SK-N-SH (cell line): Measurements from ENCODE around the gene C7. TPM values are rescaled to one million over a fixed set of nuclear protein-coding genes. Genes with fewer than 3 reads are reported as not detected.

Source experiments
- CTCF ChIA-PET: fragments of 300-600, 350-600 bp; formaldehyde crosslinking; extraction: SDS; loops from one replicate; lab custom pipeline; 2021; lab: Yijun Ruan, JAX
- POLR2A ChIA-PET: fragments of 350-600 bp; sonication (Branson Sonifier 250); formaldehyde crosslinking; extraction: SDS; loops from one replicate; lab custom pipeline; 2020; ENCODE audit warnings: antibody characterized with exemption, inconsistent platforms; lab: Yijun Ruan, JAX
- DNase-seq: peaks from one replicate; pipeline ENCODE4 v3.0.0; 2012
- H2AFZ ChIP-seq: fragments of 200-600 bp; sonication (generic); 2 replicates; pipeline ENCODE4 v1.8.1; 2016; ENCODE audit warnings: antibody characterized with exemption, mild to moderate bottlenecking, low read depth
- H3F3A ChIP-seq: fragments of 200-600 bp; sonication (generic); replicated peaks from 2 replicates; pipeline ENCODE3; 2016; ENCODE audit warnings: antibody characterized with exemption, mild to moderate bottlenecking; ENCODE audit not compliant: insufficient read depth
- H3K27ac ChIP-seq, 2 experiments: fragments of 200-500 bp in 1 of 2; fragments of 200-600 bp in 1 of 2; sonication (Bioruptor generic) in 1 of 2; sonication (generic), shearing (Covaris generic) in 1 of 2; 2 replicates each; pipeline versions ENCODE4 v1.5.1 to v1.6.1; 2014 to 2016; ENCODE audit warnings: low read depth in 2 of 2, inconsistent platforms in 1 of 2, low read length in 1 of 2, mild to moderate bottlenecking in 1 of 2, mixed read lengths in 1 of 2
- H3K27me3 ChIP-seq: fragments of 200-600 bp; sonication (generic), shearing (Covaris generic); 2 replicates; pipeline ENCODE4 v1.6.1; 2016; ENCODE audit warnings: mixed run types; ENCODE audit not compliant: insufficient read depth
- H3K36me3 ChIP-seq, 2 experiments: fragments of 200-500 bp in 1 of 2; fragments of 200-600 bp in 1 of 2; sonication (Bioruptor generic) in 1 of 2; sonication (generic) in 1 of 2; replicated peaks in 1 of 2; 2 replicates each; pipeline versions ENCODE3 to v1.5.1; 2014 to 2016; ENCODE audit warnings: low read length in 1 of 2, mild to moderate bottlenecking in 1 of 2; ENCODE audit not compliant: insufficient read depth in 2 of 2, control insufficient read depth in 1 of 2
- H3K4me1 ChIP-seq, 2 experiments: fragments of 200-500 bp in 1 of 2; fragments of 200-600 bp in 1 of 2; sonication (Bioruptor generic) in 1 of 2; sonication (generic), shearing (Covaris generic) in 1 of 2; 2 replicates each; pipeline versions ENCODE4 v1.5.1 to v1.6.1; 2014 to 2016; ENCODE audit warnings: low read depth in 1 of 2, low read length in 1 of 2, mixed run types in 1 of 2; ENCODE audit not compliant: insufficient read depth in 2 of 2, control insufficient read depth in 1 of 2
- H3K4me2 ChIP-seq: fragments of 200-600 bp; sonication (generic), shearing (Covaris generic); 2 replicates; pipeline ENCODE4 v1.6.1; 2017; ENCODE audit warnings: mixed run types
- H3K4me3 ChIP-seq, 2 experiments: fragments of 200-500 bp in 1 of 2; fragments of 200-600 bp in 1 of 2; sonication (Bioruptor generic) in 1 of 2; sonication (generic), shearing (Covaris generic) in 1 of 2; 2 replicates each; pipeline versions ENCODE4 v1.5.1 to v1.8.1; 2014 to 2016; ENCODE audit warnings: low read depth in 2 of 2, inconsistent platforms in 1 of 2, low read length in 1 of 2, mild to moderate bottlenecking in 1 of 2, mixed read lengths in 1 of 2, moderate library complexity in 1 of 2
- H3K79me2 ChIP-seq: fragments of 200-600 bp; sonication (generic); 2 replicates; pipeline ENCODE4 v1.8.1; 2017; ENCODE audit warnings: mild to moderate bottlenecking; ENCODE audit not compliant: insufficient read depth
- H3K9ac ChIP-seq: fragments of 200-600 bp; sonication (generic); 2 replicates; pipeline ENCODE4 v1.6.1; 2017; ENCODE audit warnings: mixed run types
- H3K9me2 ChIP-seq: fragments of 200-600 bp; sonication (generic); 2 replicates; pipeline ENCODE4 v1.6.1; 2017; ENCODE audit warnings: mixed run types
- H3K9me3 ChIP-seq: fragments of 200-600 bp; sonication (generic); 2 replicates; pipeline ENCODE4 v1.6.1; 2017; ENCODE audit warnings: mixed run types, mild to moderate bottlenecking, moderate library complexity
- H4K20me1 ChIP-seq: fragments of 200-600 bp; sonication (generic); 2 replicates; pipeline ENCODE4 v1.6.1; 2017; ENCODE audit warnings: mild to moderate bottlenecking, mixed run types; ENCODE audit not compliant: insufficient read depth
- EP300 ChIP-seq, 2 experiments: IDR thresholded peaks; 2 replicates each; pipeline versions ENCODE4 v1.4.0 to v1.6.1; 2012; ENCODE audit warnings: borderline replicate concordance in 1 of 2, low read depth in 1 of 2, low read length in 1 of 2
- FOXJ3 ChIP-seq: sonication (generic); formaldehyde crosslinking; IDR thresholded peaks from 2 replicates; pipeline ENCODE4 v1.5.1; 2020; ENCODE audit warnings: mild to moderate bottlenecking, missing genetic modification reagents
- GABPA ChIP-seq: IDR thresholded peaks from 2 replicates; pipeline ENCODE4 v1.4.0; 2012; ENCODE audit warnings: low read depth, mild to moderate bottlenecking
- MXI1 ChIP-seq: IDR thresholded peaks from 2 replicates; pipeline ENCODE4 v1.6.1; 2012; ENCODE audit warnings: mild to moderate bottlenecking, low read depth, low read length, improper control_type of control experiment
- NRF1 ChIP-seq: IDR thresholded peaks from 2 replicates; pipeline ENCODE4 v1.6.1; 2012; ENCODE audit warnings: low read depth, mild to moderate bottlenecking, low read length
- RAD21 ChIP-seq: IDR thresholded peaks from 2 replicates; pipeline ENCODE4 v1.6.1; 2012; ENCODE audit warnings: mild to moderate bottlenecking, low read length
- SMC3 ChIP-seq: IDR thresholded peaks from 2 replicates; pipeline ENCODE4 v1.6.1; 2012; ENCODE audit warnings: low read depth, low read length, improper control_type of control experiment
- TEAD4 ChIP-seq: IDR thresholded peaks from 2 replicates; pipeline ENCODE4 v1.4.0; 2012; ENCODE audit warnings: mild to moderate bottlenecking, borderline replicate concordance; ENCODE audit not compliant: insufficient read depth
- WGBS: methylation state at CpG from one replicate; pipeline ENCODE4 v1.1.6; 2017; ENCODE audit warnings: low lambda C conversion rate; 5-methylcytosine and 5-hydroxymethylcytosine counted together
- polyA plus RNA-seq, 3 experiments: library from polyadenylated mRNA; depleted of rRNA; stranded (reverse); fragments of >200 nt; gene quantifications; 2 replicates each; pipeline ENCODE4 v1.2.3, GENCODE V29; 2012
- TF ChIP-seq, protein P1 (sequence below): fragments of 200-600 bp; sonication (generic); IDR thresholded peaks from 2 replicates; pipeline ENCODE4 v1.6.1; 2017; ENCODE audit warnings: antibody characterized with exemption, mild to moderate bottlenecking, moderate library complexity
- TF ChIP-seq, protein P2 (sequence below): IDR thresholded peaks from 2 replicates; pipeline ENCODE4 v1.6.1; 2012; ENCODE audit warnings: mild to moderate bottlenecking, low read depth, low read length, moderate library complexity
- TF ChIP-seq, protein P3 (sequence below): fragments of 150-350 bp; IDR thresholded peaks from 2 replicates; pipeline ENCODE4 v1.6.1; 2017; ENCODE audit warnings: antibody characterized with exemption, low read length, low read depth, borderline replicate concordance
- TF ChIP-seq, protein P4 (sequence below): IDR thresholded peaks from 2 replicates; pipeline ENCODE4 v1.4.0; 2012; ENCODE audit warnings: low read depth, borderline replicate concordance
- TF ChIP-seq, protein P5 (sequence below): IDR thresholded peaks from 2 replicates; pipeline ENCODE4 v1.4.0; 2012; ENCODE audit warnings: low read depth, borderline replicate concordance

The C7 gene
- polyA plus RNA-seq, 1 of the 3 experiments (the other 2 are of a cell fraction), result 11.1 TPM

DNA sequence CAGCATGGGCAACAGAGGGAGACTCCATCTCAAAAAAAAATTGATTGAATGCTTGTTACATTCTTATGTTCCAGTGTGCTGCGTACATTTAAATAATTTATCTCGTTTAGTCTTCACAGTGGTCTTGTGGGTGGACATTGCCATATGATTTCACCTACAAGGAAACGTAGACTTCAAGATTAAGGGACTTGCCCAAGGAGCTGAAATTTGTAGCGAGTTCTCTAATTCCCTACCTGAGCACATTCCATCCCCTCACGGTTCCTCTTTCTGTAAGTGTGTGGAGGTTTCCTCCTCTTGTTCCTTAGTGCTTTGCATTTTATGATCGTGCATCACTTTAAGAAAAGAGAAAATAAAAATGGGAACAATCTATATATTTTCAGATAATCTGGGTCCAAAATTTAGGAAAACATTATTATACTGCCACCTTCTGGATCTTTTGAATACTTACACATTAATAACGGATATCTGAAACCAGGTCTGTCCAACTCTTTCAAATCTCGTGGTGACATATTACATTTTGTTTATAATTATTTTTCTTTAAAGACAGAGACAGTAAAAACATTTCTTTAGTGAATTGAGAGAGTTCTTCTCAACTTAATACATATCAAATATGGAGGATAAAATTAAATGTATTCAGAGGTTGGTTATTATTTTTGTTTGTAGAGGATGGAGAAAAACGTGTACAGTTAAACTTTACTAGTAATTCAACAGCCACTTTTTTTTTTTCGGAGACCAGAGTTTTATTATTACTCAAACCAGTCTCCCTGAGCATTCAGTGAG, 29.9 kb upstream of the C7 start:
- no peaks in the 10 kb centered on the region for H3K79me2 ChIP-seq
- ChIA-PET POLR2A (no interaction called here), CTCF (interaction anchor here (0.6 to 1.9 kb wide), 12 partner anchors 9 to 1165 kb away, joined by 3 to 11 read pairs (median 4); partner anchors contain the start of gene CARD6)
- 0 out of 2 replicates have a peak, but pooled peaks cover 5% of the 10 kb centered on the region for H3K9me3 ChIP-seq
- H4K20me1 ChIP-seq, result no peaks in the 10 kb centered on the region
- peak overlapping the region; percentile 55; the same call in 1 of the 2 replicates for H2AFZ ChIP-seq
- H3K4me2 ChIP-seq, result no peak overlapping the region
- 36% methylated on average over 10 of the region's 10 CpGs for WGBS
- peak; percentile 41 for DNase-seq
- no peaks in the 10 kb centered on the region for H3K27me3 ChIP-seq
- TF ChIP-seq NRF1, result no peak
- 0 out of 2 replicates have a peak, but pooled peaks have one; percentile 26 for TF ChIP-seq SMC3
- TF ChIP-seq EP300 (IDR thresholded peaks at IDR 0.05; ENCODE audit: borderline replicate concordance in 1 of 2, low read depth in 1 of 2, low read length in 1 of 2), result no peak
- peak; percentile 68 for TF ChIP-seq RAD21
- TF ChIP-seq, protein P1, sequence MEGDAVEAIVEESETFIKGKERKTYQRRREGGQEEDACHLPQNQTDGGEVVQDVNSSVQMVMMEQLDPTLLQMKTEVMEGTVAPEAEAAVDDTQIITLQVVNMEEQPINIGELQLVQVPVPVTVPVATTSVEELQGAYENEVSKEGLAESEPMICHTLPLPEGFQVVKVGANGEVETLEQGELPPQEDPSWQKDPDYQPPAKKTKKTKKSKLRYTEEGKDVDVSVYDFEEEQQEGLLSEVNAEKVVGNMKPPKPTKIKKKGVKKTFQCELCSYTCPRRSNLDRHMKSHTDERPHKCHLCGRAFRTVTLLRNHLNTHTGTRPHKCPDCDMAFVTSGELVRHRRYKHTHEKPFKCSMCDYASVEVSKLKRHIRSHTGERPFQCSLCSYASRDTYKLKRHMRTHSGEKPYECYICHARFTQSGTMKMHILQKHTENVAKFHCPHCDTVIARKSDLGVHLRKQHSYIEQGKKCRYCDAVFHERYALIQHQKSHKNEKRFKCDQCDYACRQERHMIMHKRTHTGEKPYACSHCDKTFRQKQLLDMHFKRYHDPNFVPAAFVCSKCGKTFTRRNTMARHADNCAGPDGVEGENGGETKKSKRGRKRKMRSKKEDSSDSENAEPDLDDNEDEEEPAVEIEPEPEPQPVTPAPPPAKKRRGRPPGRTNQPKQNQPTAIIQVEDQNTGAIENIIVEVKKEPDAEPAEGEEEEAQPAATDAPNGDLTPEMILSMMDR, result peak; percentile 72
- H3F3A ChIP-seq, result peaks cover 7% of the 10 kb centered on the region
- no peaks in the 10 kb centered on the region for H3K4me1 ChIP-seq
- H3K9ac ChIP-seq, result no peak overlapping the region
- H3K36me3 ChIP-seq, result no peaks in the 10 kb centered on the region
- peak overlapping the region in 1 of 2 experiments; percentile 35; a peak in 1 of 4 replicates for H3K4me3 ChIP-seq
- no peaks in the 10 kb centered on the region for H3K9me2 ChIP-seq
- no peak overlapping the region for H3K27ac ChIP-seq

DNA sequence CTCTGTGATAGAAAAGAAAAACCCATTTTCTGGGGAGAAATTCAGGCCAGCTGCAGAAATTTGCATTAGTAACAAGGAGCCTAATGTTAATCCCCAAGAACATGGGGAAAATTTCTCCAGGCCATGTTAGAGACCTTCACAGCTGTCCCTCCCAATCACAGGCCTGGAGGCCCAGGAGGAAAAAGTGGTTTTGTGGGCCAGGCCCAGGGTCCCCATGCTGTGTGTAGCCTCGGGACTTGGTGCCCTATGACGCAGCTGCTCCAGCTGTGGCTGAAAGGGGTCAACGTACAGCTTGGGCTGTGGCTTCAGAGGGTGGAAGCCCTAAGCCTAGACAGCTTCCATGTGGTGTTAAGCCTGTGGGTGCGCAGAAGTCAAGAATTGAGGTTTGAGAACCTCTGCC, 27.0 kb upstream of the C7 start:
- no peak overlapping the region for H3K4me2 ChIP-seq
- POLR2A ChIA-PET, result no interaction called here
- TF ChIP-seq, protein P2, sequence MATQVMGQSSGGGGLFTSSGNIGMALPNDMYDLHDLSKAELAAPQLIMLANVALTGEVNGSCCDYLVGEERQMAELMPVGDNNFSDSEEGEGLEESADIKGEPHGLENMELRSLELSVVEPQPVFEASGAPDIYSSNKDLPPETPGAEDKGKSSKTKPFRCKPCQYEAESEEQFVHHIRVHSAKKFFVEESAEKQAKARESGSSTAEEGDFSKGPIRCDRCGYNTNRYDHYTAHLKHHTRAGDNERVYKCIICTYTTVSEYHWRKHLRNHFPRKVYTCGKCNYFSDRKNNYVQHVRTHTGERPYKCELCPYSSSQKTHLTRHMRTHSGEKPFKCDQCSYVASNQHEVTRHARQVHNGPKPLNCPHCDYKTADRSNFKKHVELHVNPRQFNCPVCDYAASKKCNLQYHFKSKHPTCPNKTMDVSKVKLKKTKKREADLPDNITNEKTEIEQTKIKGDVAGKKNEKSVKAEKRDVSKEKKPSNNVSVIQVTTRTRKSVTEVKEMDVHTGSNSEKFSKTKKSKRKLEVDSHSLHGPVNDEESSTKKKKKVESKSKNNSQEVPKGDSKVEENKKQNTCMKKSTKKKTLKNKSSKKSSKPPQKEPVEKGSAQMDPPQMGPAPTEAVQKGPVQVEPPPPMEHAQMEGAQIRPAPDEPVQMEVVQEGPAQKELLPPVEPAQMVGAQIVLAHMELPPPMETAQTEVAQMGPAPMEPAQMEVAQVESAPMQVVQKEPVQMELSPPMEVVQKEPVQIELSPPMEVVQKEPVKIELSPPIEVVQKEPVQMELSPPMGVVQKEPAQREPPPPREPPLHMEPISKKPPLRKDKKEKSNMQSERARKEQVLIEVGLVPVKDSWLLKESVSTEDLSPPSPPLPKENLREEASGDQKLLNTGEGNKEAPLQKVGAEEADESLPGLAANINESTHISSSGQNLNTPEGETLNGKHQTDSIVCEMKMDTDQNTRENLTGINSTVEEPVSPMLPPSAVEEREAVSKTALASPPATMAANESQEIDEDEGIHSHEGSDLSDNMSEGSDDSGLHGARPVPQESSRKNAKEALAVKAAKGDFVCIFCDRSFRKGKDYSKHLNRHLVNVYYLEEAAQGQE, result no peak
- TF ChIP-seq TEAD4 (no peak), GABPA (no peak), NRF1 (no peak), MXI1 (no peak), FOXJ3 (no peak), RAD21 (no peak)
- TF ChIP-seq, protein P3, sequence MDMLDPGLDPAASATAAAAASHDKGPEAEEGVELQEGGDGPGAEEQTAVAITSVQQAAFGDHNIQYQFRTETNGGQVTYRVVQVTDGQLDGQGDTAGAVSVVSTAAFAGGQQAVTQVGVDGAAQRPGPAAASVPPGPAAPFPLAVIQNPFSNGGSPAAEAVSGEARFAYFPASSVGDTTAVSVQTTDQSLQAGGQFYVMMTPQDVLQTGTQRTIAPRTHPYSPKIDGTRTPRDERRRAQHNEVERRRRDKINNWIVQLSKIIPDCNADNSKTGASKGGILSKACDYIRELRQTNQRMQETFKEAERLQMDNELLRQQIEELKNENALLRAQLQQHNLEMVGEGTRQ, result no peak
- TF ChIP-seq, protein P4, sequence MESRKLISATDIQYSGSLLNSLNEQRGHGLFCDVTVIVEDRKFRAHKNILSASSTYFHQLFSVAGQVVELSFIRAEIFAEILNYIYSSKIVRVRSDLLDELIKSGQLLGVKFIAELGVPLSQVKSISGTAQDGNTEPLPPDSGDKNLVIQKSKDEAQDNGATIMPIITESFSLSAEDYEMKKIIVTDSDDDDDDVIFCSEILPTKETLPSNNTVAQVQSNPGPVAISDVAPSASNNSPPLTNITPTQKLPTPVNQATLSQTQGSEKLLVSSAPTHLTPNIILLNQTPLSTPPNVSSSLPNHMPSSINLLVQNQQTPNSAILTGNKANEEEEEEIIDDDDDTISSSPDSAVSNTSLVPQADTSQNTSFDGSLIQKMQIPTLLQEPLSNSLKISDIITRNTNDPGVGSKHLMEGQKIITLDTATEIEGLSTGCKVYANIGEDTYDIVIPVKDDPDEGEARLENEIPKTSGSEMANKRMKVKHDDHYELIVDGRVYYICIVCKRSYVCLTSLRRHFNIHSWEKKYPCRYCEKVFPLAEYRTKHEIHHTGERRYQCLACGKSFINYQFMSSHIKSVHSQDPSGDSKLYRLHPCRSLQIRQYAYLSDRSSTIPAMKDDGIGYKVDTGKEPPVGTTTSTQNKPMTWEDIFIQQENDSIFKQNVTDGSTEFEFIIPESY, result no peak
- TF ChIP-seq, protein P5, sequence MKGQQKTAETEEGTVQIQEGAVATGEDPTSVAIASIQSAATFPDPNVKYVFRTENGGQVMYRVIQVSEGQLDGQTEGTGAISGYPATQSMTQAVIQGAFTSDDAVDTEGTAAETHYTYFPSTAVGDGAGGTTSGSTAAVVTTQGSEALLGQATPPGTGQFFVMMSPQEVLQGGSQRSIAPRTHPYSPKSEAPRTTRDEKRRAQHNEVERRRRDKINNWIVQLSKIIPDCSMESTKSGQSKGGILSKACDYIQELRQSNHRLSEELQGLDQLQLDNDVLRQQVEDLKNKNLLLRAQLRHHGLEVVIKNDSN, result no peak

More for the DNA sequence above, 27.0 kb upstream of the C7 start:
- Histone ChIP-seq H3K9me3 (0 out of 2 replicates have a peak, but pooled peaks cover under 1% of the 10 kb centered on the region), H3K9me2 (no peaks in the 10 kb centered on the region), H3K79me2 (no peaks in the 10 kb centered on the region), H2AFZ (no peak overlapping the region), H3K4me3 (no peak overlapping the region), H4K20me1 (no peaks in the 10 kb centered on the region), H3K27me3 (no peaks in the 10 kb centered on the region), H3F3A (peaks cover 7% of the 10 kb centered on the region), H3K36me3 (no peaks in the 10 kb centered on the region), H3K27ac (no peak overlapping the region), H3K4me1 (no peaks in the 10 kb centered on the region), H3K9ac (no peak overlapping the region)
- CTCF ChIA-PET, result no interaction called here
- DNase-seq, result no peak
- 10% methylated on average over 4 of the region's 4 CpGs for WGBS
